WTC11 (cell line): ENCODE measurements around the gene VEGFC.

Experiments used
- ATF1 ChIP-seq: sonication (generic); formaldehyde crosslinking; IDR thresholded peaks from 2 replicates; pipeline ENCODE4 v1.8.1; 2023; ENCODE audit warnings: mild to moderate bottlenecking, moderate library complexity, missing genetic modification reagents
- ZNF121 ChIP-seq: sonication (generic); formaldehyde crosslinking; IDR thresholded peaks from 2 replicates; pipeline ENCODE4 v1.8.0; 2023; ENCODE audit warnings: missing genetic modification reagents
- ZNF416 ChIP-seq: fragments of 250-450 bp; sonication (Bioruptor Pico); IDR thresholded peaks from 2 replicates; pipeline ENCODE4 v1.9.0; 2021; ENCODE audit warnings: mild to moderate bottlenecking, inconsistent platforms
- TF ChIP-seq, protein P1 (sequence below): sonication (generic); formaldehyde crosslinking; IDR thresholded peaks from 2 replicates; pipeline ENCODE4 v1.8.1; 2023; ENCODE audit warnings: mild to moderate bottlenecking, missing genetic modification reagents
- TF ChIP-seq, protein P2 (sequence below): fragments of 200-600 bp; IDR thresholded peaks from 2 replicates; pipeline ENCODE4 v1.8.0; 2022; ENCODE audit warnings: antibody characterized with exemption
- TF ChIP-seq, protein P3 (sequence below): sonication (generic); formaldehyde crosslinking; IDR thresholded peaks from 2 replicates; pipeline ENCODE4 v1.8.1; 2023; ENCODE audit warnings: mild to moderate bottlenecking, moderate library complexity, missing genetic modification reagents

DNA sequence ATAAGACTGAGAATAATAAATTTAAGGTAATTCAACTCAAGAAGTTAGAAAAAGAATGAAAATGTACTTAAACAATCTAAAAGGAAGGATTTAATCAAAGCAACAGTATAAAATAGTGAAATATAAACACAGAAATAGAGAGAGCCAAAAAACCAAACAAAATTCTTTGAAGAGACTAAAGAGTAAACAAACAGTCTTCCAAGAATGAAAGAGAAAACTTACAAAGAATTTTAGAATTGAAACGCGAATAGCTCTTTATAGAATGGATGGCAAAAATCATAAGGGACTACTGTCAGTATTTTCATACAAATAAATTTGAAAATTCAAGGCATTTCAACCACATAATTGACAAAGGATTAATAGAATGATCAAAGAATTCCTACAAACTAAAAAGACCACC is 41.7 kb downstream of the VEGFC start:
- TF ChIP-seq, protein P1, sequence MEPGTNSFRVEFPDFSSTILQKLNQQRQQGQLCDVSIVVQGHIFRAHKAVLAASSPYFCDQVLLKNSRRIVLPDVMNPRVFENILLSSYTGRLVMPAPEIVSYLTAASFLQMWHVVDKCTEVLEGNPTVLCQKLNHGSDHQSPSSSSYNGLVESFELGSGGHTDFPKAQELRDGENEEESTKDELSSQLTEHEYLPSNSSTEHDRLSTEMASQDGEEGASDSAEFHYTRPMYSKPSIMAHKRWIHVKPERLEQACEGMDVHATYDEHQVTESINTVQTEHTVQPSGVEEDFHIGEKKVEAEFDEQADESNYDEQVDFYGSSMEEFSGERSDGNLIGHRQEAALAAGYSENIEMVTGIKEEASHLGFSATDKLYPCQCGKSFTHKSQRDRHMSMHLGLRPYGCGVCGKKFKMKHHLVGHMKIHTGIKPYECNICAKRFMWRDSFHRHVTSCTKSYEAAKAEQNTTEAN (CRISPR knock-in tag) = no peak
- TF ChIP-seq, protein P2, sequence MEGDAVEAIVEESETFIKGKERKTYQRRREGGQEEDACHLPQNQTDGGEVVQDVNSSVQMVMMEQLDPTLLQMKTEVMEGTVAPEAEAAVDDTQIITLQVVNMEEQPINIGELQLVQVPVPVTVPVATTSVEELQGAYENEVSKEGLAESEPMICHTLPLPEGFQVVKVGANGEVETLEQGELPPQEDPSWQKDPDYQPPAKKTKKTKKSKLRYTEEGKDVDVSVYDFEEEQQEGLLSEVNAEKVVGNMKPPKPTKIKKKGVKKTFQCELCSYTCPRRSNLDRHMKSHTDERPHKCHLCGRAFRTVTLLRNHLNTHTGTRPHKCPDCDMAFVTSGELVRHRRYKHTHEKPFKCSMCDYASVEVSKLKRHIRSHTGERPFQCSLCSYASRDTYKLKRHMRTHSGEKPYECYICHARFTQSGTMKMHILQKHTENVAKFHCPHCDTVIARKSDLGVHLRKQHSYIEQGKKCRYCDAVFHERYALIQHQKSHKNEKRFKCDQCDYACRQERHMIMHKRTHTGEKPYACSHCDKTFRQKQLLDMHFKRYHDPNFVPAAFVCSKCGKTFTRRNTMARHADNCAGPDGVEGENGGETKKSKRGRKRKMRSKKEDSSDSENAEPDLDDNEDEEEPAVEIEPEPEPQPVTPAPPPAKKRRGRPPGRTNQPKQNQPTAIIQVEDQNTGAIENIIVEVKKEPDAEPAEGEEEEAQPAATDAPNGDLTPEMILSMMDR = no peak
- TF ChIP-seq, protein P3, sequence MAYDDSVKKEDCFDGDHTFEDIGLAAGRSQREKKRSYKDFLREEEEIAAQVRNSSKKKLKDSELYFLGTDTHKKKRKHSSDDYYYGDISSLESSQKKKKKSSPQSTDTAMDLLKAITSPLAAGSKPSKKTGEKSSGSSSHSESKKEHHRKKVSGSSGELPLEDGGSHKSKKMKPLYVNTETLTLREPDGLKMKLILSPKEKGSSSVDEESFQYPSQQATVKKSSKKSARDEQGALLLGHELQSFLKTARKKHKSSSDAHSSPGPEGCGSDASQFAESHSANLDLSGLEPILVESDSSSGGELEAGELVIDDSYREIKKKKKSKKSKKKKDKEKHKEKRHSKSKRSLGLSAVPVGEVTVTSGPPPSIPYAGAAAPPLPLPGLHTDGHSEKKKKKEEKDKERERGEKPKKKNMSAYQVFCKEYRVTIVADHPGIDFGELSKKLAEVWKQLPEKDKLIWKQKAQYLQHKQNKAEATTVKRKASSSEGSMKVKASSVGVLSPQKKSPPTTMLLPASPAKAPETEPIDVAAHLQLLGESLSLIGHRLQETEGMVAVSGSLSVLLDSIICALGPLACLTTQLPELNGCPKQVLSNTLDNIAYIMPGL = no peak
- TF ChIP-seq ATF1 = no peak
- TF ChIP-seq ZNF416 (CRISPR knock-in tag) = no peak
- no peak for TF ChIP-seq ZNF121 (CRISPR knock-in tag)
